ENCODE results near the gene SREBF2.
"Not testable (repeated sequence)": the region's sequence is repeated elsewhere in the genome, so short reads cannot be mapped to it uniquely, and the experiment has no call there.

Gene SREBF2

GRCh38 chr22:41948928-41949296 lies 116.0 kb downstream of the SREBF2 start:
- not testable (repeated sequence) for DNase-seq

DNA sequence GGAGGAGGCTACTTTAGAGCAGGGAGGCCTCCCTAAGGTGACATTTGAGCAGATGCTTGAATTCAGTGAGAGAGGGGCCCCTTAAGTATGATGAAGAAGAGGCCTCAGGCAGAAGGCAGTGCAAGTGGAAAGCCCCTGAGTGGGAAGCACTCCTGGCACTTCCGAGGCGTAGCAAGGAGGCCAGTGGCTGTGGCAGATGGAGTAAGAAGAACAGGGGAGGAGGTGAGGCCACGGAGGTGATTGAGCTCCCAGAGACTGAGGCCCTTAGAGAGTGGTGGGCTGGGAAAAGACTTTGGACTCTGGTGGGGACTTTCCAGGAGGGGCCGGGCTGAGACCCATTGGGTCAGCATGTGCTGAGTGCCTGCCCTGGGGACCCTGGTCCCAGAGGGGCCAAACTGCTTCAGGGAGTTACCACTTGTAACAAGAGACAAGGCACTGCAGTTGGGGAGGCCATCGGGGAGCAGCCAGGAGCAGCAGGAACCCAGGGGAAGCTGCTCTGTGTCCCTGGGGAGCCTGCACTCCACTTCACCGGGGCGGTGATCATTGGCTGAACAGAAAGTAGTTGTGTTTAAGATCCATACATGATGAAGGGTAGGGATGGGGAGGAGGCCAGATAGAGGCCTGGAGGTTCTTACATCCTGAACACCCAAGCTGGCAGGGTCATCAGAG lies 116.5 kb downstream of the SREBF2 start:
- no peak for DNase-seq

- DNase-seq = no peak
Measured at GRCh38 chr22:41951898-41952474, 119.1 kb downstream of the SREBF2 start, which contains the start of gene SMIM45. Gene SMIM45 (plus strand): TSS chr22:41952150.

GRCh38 chr22:41952713-41953112 lies 119.8 kb downstream of the SREBF2 start:
- no peak for DNase-seq
